Fibroblast of peridontal ligament (primary cell): ENCODE data around the gene ANKRD34B.
A peak's percentile ranks its signal among the peaks of the same experiment; 100 is the strongest.
"Not testable (repeated sequence)": the region's sequence is repeated elsewhere in the genome, so short reads cannot be mapped to it uniquely, and the experiment has no call there.

ENCODE experiments used
- DNase-seq: peaks from one replicate; pipeline ENCODE4 v3.0.0-alpha.2; 2010; ENCODE audit errors: extremely low read depth

ANKRD34B gene

GRCh38 chr5:80569961-80570786 is at the start of gene ANKRD34B:
Gene ANKRD34B, minus strand, starts transcription at chr5:80570280. Its CDS starts 10,261 bp downstream, at chr5:80560019.
- DNase-seq = no peak

- DNase-seq = no peak
Measured at GRCh38 chr5:80619086-80619485, 49.0 kb upstream of the ANKRD34B start.

- DNase-seq = no peak
Measured at GRCh38 chr5:80618438-80618837, 48.4 kb upstream of the ANKRD34B start.

GRCh38 chr5:80615266-80615914 is 45.3 kb upstream of the ANKRD34B start:
- no peak for DNase-seq

GRCh38 chr5:80609692-80610091 is 39.6 kb upstream of the ANKRD34B start:
- no peak for DNase-seq

- no peak for DNase-seq
Measured at GRCh38 chr5:80608731-80609130, 38.7 kb upstream of the ANKRD34B start.

GRCh38 chr5:80607832-80608231 is 37.8 kb upstream of the ANKRD34B start:
- DNase-seq = no peak

GRCh38 chr5:80607343-80607742 is 37.3 kb upstream of the ANKRD34B start:
- DNase-seq = no peak

- DNase-seq = no peak
Measured at GRCh38 chr5:80600943-80601693, 31.0 kb upstream of the ANKRD34B start.

- no peak for DNase-seq
Measured at GRCh38 chr5:80597500-80597899, 27.4 kb upstream of the ANKRD34B start.

GRCh38 chr5:80594810-80595209 is 24.7 kb upstream of the ANKRD34B start:
- DNase-seq = no peak

GRCh38 chr5:80592761-80593160 is 22.7 kb upstream of the ANKRD34B start:
- DNase-seq = no peak

- DNase-seq = no peak
Measured at GRCh38 chr5:80592105-80592504, 22.0 kb upstream of the ANKRD34B start.

GRCh38 chr5:80591352-80591751 is 21.3 kb upstream of the ANKRD34B start:
- DNase-seq = peak; percentile 22

GRCh38 chr5:80590766-80591165 is 20.7 kb upstream of the ANKRD34B start:
- DNase-seq = no peak

GRCh38 chr5:80588858-80589540 is 18.9 kb upstream of the ANKRD34B start:
- no peak for DNase-seq

- no peak for DNase-seq
Measured at GRCh38 chr5:80584770-80585169, 14.7 kb upstream of the ANKRD34B start.

GRCh38 chr5:80580291-80580690 is 10.2 kb upstream of the ANKRD34B start:
- not testable (repeated sequence) for DNase-seq

- DNase-seq = no peak
Measured at GRCh38 chr5:80579050-80579449, 9.0 kb upstream of the ANKRD34B start.

- DNase-seq = no peak
Measured at GRCh38 chr5:80577707-80578106, 7.6 kb upstream of the ANKRD34B start.

GRCh38 chr5:80576383-80576782 is 6.3 kb upstream of the ANKRD34B start:
- no peak for DNase-seq

GRCh38 chr5:80573062-80573461 is 3.0 kb upstream of the ANKRD34B start:
- DNase-seq = no peak
